GM23338 (cell line): ENCODE measurements around the gene OXER1. TPM values are rescaled to one million over a fixed set of nuclear protein-coding genes. Genes with fewer than 3 reads are reported as not detected.

Source experiments
- ATAC-seq: fragments of 200-7000 bp; cut with Tn5 transposase; 3 replicates; pipeline ENCODE4 v1.9.1; 2020
- DNase-seq: peaks from one replicate; pipeline ENCODE4 v3.0.0-alpha.2; 2015; ENCODE audit warnings: low spot score
- H2AFZ ChIP-seq: fragments of 200-600 bp; sonication (generic); 2 replicates; pipeline ENCODE4 v1.8.0; 2016; ENCODE audit warnings: antibody characterized with exemption, mild to moderate bottlenecking, moderate library complexity
- H3F3A ChIP-seq: fragments of 200-600 bp; sonication (generic); replicated peaks from 2 replicates; pipeline ENCODE4 v1.8.0; 2017; ENCODE audit warnings: antibody characterized with exemption, mixed run types, low read depth
- H3K27ac ChIP-seq: fragments of 200-600 bp; sonication (generic); 2 replicates; pipeline ENCODE4 v1.6.1; 2016; ENCODE audit warnings: low read depth
- H3K27me3 ChIP-seq: fragments of 200-600 bp; sonication (generic); 2 replicates; pipeline ENCODE4 v1.8.0; 2016; ENCODE audit warnings: mild to moderate bottlenecking, mixed run types, moderate library complexity; ENCODE audit not compliant: insufficient read depth
- H3K36me3 ChIP-seq: fragments of 200-600 bp; sonication (generic); 2 replicates; pipeline ENCODE4 v1.8.0; 2016; ENCODE audit warnings: mild to moderate bottlenecking; ENCODE audit not compliant: insufficient read depth
- H3K4me1 ChIP-seq: fragments of 200-600 bp; sonication (generic); 2 replicates; pipeline ENCODE4 v1.8.0; 2016; ENCODE audit warnings: mild to moderate bottlenecking, moderate library complexity; ENCODE audit not compliant: insufficient read depth
- H3K4me2 ChIP-seq: fragments of 200-600 bp; sonication (generic); 2 replicates; pipeline ENCODE4 v1.7.1; 2017; ENCODE audit warnings: mixed run types
- H3K4me3 ChIP-seq: fragments of 200-600 bp; sonication (generic); 2 replicates; pipeline ENCODE4 v1.6.1; 2016; ENCODE audit warnings: mixed run types
- H3K79me2 ChIP-seq: fragments of 200-600 bp; sonication (generic); replicated peaks from 2 replicates; pipeline ENCODE4 v1.8.0; 2017; ENCODE audit warnings: mild to moderate bottlenecking; ENCODE audit not compliant: insufficient read depth
- H3K9me2 ChIP-seq: fragments of 200-600 bp; sonication (generic); 2 replicates; pipeline ENCODE4 v1.8.0; 2017; ENCODE audit not compliant: insufficient read depth
- H4K20me1 ChIP-seq: fragments of 200-600 bp; sonication (generic); replicated peaks from 2 replicates; pipeline ENCODE4 v1.8.0; 2017; ENCODE audit warnings: mild to moderate bottlenecking; ENCODE audit not compliant: insufficient read depth
- H3K27ac Mint-ChIP-seq: 2 replicates; pipeline ENCODE4 v1.8.0; 2020; ENCODE audit warnings: inconsistent platforms, mild to moderate bottlenecking, moderate library complexity, mixed read lengths
- H3K27me3 Mint-ChIP-seq: 3 replicates; pipeline ENCODE4 v1.8.0; 2022; ENCODE audit warnings: low read depth, mild to moderate bottlenecking, moderate library complexity, mixed read lengths, inconsistent platforms; ENCODE audit not compliant: insufficient read depth, poor library complexity
- H3K36me3 Mint-ChIP-seq: 3 replicates; pipeline ENCODE4 v1.8.0; 2021; ENCODE audit warnings: low read depth, mild to moderate bottlenecking, inconsistent platforms, moderate library complexity, mixed read lengths
- H3K4me1 Mint-ChIP-seq: 3 replicates; pipeline ENCODE4 v1.8.0; 2020; ENCODE audit warnings: mild to moderate bottlenecking, inconsistent platforms, mixed read lengths
- H3K4me3 Mint-ChIP-seq: 3 replicates; pipeline ENCODE4 v1.8.0; 2021; ENCODE audit warnings: moderate library complexity, mild to moderate bottlenecking, inconsistent platforms, mixed read lengths
- H3K9me3 Mint-ChIP-seq: 3 replicates; pipeline ENCODE4 v1.8.0; 2020; ENCODE audit warnings: moderate library complexity, mild to moderate bottlenecking, inconsistent platforms, mixed read lengths
- EZH2 ChIP-seq: fragments of 200-600 bp; sonication (generic); IDR thresholded peaks from one replicate; pipeline ENCODE4 v1.8.0; 2017; ENCODE audit warnings: antibody characterized with exemption, mild to moderate bottlenecking, low read depth; ENCODE audit not compliant: unreplicated experiment
- NANOG ChIP-seq: IDR thresholded peaks from 2 replicates; pipeline ENCODE4 v1.6.1; 2016; ENCODE audit warnings: antibody characterized with exemption, borderline replicate concordance
- POLR2AphosphoS5 ChIP-seq: IDR thresholded peaks from 2 replicates; pipeline ENCODE4 v1.6.1; 2016; ENCODE audit warnings: antibody characterized with exemption, low read depth
- polyA plus RNA-seq: library from polyadenylated mRNA; unstranded; fragments of >200 nt; fragmentation: Nextera tagmentation; extraction: Ambion mirVana; gene quantifications from 2 replicates; pipeline ENCODE4 v1.2.1, GENCODE V29; 2016
- total RNA-seq: library from RNA; depleted of rRNA; stranded (reverse); fragments of >200 nt; shearing (Covaris generic); gene quantifications from 2 replicates; pipeline ENCODE4 v1.2.3, GENCODE V29; 2014
- TF ChIP-seq, protein P1 (sequence below): fragments of 250-450 bp; sonication (Bioruptor Pico); IDR thresholded peaks from 2 replicates; pipeline ENCODE4 v1.5.0; 2020; ENCODE audit warnings: mild to moderate bottlenecking, moderate library complexity
- TF ChIP-seq, protein P2 (sequence below): IDR thresholded peaks from 2 replicates; pipeline ENCODE4 v1.6.1; 2016; ENCODE audit warnings: antibody characterized with exemption

Gene OXER1
- total and polyA plus RNA-seq, 2 experiments from 2014 or later = 0.69 to 1.5 TPM

GRCh38 chr2:42725657-42726056, 38.3 kb downstream of the OXER1 start:
- ATAC-seq = peak; percentile 32; the same call in 2 of the 3 replicates
- H3K4me1 ChIP-seq = peaks cover 19% of the 10 kb centered on the region; the same call in 1 of the 2 replicates
- peaks cover 13% of the 10 kb centered on the region for H3K9me3 Mint-ChIP-seq

More at GRCh38 chr2:42725657-42726056, 38.3 kb downstream of the OXER1 start:
- H3K4me1 Mint-ChIP-seq = peaks cover 14% of the 10 kb centered on the region
- peaks cover 15% of the 10 kb centered on the region for H3K36me3 Mint-ChIP-seq
- H3K4me3 ChIP-seq = no peak overlapping the region
- H3K27ac ChIP-seq = no peak overlapping the region
- no peak overlapping the region for H3K4me2 ChIP-seq
- no peak overlapping the region for H3K4me3 Mint-ChIP-seq
- no peaks in the 10 kb centered on the region; the same call in 1 of the 2 replicates for H3K36me3 ChIP-seq
- DNase-seq = no peak
- no peaks in the 10 kb centered on the region for H3K27me3 Mint-ChIP-seq
- H3K79me2 ChIP-seq = no peaks in the 10 kb centered on the region
- H3K9me2 ChIP-seq = no peaks in the 10 kb centered on the region; the same call in 1 of the 2 replicates
- H3K27ac Mint-ChIP-seq = no peak overlapping the region
- H3F3A ChIP-seq = no peaks in the 10 kb centered on the region
- H2AFZ ChIP-seq = no peak overlapping the region
- H3K27me3 ChIP-seq = no peaks in the 10 kb centered on the region
- TF ChIP-seq, protein P1, sequence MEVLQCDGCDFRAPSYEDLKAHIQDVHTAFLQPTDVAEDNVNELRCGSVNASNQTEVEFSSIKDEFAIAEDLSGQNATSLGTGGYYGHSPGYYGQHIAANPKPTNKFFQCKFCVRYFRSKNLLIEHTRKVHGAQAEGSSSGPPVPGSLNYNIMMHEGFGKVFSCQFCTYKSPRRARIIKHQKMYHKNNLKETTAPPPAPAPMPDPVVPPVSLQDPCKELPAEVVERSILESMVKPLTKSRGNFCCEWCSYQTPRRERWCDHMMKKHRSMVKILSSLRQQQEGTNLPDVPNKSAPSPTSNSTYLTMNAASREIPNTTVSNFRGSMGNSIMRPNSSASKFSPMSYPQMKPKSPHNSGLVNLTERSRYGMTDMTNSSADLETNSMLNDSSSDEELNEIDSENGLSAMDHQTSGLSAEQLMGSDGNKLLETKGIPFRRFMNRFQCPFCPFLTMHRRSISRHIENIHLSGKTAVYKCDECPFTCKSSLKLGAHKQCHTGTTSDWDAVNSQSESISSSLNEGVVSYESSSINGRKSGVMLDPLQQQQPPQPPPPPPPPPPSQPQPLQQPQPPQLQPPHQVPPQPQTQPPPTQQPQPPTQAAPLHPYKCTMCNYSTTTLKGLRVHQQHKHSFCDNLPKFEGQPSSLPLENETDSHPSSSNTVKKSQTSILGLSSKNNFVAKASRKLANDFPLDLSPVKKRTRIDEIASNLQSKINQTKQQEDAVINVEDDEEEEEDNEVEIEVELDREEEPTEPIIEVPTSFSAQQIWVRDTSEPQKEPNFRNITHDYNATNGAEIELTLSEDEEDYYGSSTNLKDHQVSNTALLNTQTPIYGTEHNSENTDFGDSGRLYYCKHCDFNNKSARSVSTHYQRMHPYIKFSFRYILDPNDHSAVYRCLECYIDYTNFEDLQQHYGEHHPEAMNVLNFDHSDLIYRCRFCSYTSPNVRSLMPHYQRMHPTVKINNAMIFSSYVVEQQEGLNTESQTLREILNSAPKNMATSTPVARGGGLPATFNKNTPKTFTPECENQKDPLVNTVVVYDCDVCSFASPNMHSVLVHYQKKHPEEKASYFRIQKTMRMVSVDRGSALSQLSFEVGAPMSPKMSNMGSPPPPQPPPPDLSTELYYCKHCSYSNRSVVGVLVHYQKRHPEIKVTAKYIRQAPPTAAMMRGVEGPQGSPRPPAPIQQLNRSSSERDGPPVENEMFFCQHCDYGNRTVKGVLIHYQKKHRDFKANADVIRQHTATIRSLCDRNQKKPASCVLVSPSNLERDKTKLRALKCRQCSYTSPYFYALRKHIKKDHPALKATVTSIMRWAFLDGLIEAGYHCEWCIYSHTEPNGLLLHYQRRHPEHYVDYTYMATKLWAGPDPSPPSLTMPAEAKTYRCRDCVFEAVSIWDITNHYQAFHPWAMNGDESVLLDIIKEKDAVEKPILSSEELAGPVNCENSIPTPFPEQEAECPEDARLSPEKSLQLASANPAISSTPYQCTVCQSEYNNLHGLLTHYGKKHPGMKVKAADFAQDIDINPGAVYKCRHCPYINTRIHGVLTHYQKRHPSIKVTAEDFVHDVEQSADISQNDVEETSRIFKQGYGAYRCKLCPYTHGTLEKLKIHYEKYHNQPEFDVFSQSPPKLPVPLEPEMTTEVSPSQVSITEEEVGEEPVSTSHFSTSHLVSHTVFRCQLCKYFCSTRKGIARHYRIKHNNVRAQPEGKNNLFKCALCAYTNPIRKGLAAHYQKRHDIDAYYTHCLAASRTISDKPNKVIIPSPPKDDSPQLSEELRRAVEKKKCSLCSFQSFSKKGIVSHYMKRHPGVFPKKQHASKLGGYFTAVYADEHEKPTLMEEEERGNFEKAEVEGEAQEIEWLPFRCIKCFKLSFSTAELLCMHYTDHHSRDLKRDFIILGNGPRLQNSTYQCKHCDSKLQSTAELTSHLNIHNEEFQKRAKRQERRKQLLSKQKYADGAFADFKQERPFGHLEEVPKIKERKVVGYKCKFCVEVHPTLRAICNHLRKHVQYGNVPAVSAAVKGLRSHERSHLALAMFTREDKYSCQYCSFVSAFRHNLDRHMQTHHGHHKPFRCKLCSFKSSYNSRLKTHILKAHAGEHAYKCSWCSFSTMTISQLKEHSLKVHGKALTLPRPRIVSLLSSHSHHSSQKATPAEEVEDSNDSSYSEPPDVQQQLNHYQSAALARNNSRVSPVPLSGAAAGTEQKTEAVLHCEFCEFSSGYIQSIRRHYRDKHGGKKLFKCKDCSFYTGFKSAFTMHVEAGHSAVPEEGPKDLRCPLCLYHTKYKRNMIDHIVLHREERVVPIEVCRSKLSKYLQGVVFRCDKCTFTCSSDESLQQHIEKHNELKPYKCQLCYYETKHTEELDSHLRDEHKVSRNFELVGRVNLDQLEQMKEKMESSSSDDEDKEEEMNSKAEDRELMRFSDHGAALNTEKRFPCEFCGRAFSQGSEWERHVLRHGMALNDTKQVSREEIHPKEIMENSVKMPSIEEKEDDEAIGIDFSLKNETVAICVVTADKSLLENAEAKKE = no peak
- no peak for TF ChIP-seq POLR2AphosphoS5
- TF ChIP-seq, protein P2, sequence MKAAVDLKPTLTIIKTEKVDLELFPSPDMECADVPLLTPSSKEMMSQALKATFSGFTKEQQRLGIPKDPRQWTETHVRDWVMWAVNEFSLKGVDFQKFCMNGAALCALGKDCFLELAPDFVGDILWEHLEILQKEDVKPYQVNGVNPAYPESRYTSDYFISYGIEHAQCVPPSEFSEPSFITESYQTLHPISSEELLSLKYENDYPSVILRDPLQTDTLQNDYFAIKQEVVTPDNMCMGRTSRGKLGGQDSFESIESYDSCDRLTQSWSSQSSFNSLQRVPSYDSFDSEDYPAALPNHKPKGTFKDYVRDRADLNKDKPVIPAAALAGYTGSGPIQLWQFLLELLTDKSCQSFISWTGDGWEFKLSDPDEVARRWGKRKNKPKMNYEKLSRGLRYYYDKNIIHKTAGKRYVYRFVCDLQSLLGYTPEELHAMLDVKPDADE = no peak
- TF ChIP-seq NANOG = no peak
- no peak for TF ChIP-seq EZH2
- no peaks in the 10 kb centered on the region for H4K20me1 ChIP-seq
